Left forelimb (tissue), 1 donor: ENCODE measurements around the gene MSMB.
"Not testable (repeated sequence)": the region's sequence is repeated elsewhere in the genome, so short reads cannot be mapped to it uniquely, and the experiment has no call there.

Source experiments
- DNase-seq: peaks from one replicate; pipeline ENCODE4 v3.0.0-alpha.2; 2018; ENCODE audit warnings: low spot score

MSMB gene

DNA sequence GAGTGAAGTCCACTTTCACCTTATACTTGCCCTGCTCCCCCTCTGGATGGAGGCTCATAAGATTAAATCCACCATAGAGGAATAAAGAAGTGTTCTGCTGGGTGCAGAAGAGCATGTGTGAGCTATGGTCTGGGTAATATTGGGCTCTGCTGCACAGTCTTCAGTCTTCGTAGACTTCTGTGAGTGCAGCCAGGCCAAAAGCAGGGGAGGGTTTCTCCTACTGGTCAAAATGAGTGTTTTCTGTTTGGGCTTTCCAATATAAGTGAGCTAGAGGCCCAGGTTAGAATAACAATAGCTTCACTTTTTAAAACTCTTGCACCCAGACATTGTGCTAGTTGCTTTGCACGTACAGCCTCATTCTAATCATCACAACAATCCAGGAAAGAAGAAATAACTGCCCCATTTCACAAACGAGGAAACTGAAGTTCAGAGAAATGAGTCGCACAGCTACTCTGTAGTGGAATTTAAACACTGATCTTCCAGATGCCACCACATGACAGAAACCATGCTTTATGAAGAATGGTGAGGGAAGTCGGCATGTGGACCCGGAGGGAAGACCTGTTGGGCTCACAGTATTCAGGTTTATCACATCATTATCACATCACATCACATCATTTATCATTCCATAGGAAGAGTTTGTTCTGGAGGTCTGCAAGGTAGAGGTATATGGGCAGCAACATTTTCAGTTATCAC is 23.8 kb upstream of the MSMB start:
- no peak for DNase-seq

- no peak for DNase-seq
Measured at GRCh38 chr10:46068905-46069304, 22.8 kb upstream of the MSMB start.

DNA sequence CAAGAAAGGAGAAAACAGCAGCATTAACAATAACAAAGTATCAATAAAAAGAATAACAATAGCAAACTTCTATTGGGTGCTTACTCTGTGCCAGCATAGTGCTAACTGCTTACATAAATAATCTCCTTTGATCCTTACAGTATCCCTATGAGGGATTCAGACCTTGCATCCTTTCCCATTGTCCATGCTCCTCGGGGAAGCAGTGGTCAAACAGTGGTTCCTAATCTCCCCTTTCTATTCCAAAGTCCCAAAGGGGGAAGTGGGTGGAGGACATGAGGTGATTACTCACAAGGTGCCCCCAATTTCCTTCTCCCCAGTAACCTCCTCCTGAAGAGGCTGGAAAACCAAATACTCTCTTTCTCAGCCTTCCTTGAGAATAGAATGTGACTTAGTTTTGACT is 22.0 kb upstream of the MSMB start:
- DNase-seq, result no peak

GRCh38 chr10:46064269-46064817 is 18.3 kb upstream of the MSMB start:
- DNase-seq, result no peak

GRCh38 chr10:46062723-46063428 is 16.8 kb upstream of the MSMB start:
- DNase-seq, result no peak

GRCh38 chr10:46060706-46061105 is 14.6 kb upstream of the MSMB start:
- no peak for DNase-seq

- not testable (repeated sequence) for DNase-seq
Measured at GRCh38 chr10:46057927-46058326, 11.9 kb upstream of the MSMB start.

DNA sequence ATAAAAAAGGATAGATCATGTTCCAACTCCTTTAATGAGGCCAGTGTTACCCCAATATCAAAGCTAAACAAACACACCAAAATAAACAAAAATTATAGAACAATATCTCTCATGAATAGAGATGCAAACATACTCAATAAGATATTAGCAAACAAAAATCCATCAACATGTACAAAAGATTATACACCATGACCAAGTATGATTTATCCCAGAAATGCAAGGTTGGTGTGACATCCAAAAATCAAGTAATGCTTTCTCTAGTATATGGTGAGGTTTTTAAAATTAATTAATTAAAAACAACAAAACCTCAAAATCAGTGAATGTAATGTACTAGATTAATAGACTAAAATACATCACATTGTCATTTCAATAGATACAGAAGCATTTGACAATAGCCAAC is 11.0 kb upstream of the MSMB start:
- DNase-seq, result no peak

DNA sequence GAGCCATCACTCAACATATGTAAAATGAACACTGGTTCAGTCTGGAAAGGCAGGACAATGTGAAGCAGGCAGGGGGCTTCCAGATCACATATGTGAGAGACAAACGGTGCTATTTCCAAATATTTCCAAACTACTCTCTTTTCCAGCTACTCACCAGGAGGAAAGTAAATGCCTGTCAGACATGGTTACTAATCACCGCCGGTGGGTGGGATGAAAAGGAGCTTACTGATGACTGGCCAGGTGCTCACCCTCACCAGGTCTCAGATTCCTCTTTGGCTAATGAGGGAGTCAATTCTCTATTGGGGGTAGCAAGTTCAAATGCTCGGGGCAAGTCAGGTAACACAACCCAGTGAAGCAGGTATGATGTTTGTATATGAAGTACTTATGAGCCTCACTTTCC is 9.7 kb upstream of the MSMB start:
- no peak for DNase-seq

GRCh38 chr10:46053534-46054434 is 7.7 kb upstream of the MSMB start:
- DNase-seq, result no peak

DNA sequence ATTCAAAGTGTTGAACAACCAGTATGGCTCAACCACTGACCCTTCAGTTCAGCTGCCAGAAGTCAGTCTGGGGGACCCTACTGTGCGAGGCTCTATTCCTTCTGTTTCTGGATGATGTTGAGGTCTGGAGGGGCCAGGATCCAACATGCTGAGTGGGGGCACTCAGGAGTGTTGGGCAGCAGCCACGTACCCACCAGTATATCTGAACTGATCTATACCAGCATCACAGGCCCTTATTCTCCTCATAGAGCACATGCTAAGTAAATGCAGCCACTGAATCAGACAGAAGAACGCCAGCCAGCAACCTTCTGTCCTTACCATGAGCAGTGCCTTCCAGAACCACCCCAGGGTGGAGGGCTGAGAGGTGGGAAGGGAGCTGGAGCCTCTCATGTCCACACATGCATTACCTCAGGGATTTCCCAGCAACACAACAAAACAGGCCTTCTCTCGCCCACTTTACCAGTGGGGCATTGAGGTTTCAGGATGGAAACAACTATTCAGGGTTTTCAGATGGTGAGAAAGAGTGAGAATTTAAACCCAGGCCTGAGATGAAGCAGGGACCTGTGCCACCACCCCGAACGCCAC is 6.8 kb upstream of the MSMB start:
- no peak for DNase-seq

GRCh38 chr10:46052057-46052790 is 6.2 kb upstream of the MSMB start:
- no peak for DNase-seq

- DNase-seq, result no peak
Measured at GRCh38 chr10:46050941-46051623, 5.0 kb upstream of the MSMB start.

GRCh38 chr10:46049497-46049831 is 3.4 kb upstream of the MSMB start:
- DNase-seq, result not testable (repeated sequence)

- no peak for DNase-seq
Measured at GRCh38 chr10:46048152-46048551, 2.1 kb upstream of the MSMB start.

GRCh38 chr10:46042527-46042926 is 3.5 kb downstream of the MSMB start:
- no peak for DNase-seq

- DNase-seq, result no peak
Measured at GRCh38 chr10:46040004-46040403, 6.1 kb downstream of the MSMB start.

DNA sequence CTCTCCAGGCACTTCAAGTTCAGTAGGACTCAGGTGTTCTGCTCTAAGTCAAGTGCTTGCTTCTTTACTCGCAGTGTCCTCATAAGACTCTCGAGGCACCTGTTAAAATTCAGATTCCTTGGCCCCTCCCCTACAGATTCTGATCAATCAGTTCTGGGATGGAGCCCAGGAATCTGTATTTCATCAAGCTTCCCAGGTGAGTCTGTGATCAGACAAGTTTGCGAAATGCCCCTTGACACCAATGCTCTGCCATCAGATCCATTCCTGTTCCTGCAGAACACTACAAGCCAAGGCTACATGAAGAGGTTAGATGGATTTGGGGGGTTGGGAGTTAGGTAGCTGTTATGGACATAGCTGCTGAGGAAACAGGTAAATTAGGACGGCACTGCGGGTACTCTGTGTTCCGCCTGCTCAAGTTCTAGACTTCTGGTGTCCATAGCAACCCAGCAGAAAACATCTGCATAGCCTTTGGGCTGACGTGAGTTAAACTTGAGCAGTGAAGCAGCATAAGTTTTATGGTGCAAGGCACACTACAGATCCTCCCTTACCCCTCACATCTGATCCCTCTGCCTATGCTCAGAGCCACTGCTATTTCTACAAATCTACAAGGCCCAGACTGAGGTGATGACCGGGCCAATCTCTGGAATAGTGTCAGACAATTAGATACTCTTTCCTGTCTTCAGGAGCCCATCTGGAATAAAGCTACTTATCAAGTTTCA is 8.8 kb downstream of the MSMB start:
- DNase-seq, result no peak

DNA sequence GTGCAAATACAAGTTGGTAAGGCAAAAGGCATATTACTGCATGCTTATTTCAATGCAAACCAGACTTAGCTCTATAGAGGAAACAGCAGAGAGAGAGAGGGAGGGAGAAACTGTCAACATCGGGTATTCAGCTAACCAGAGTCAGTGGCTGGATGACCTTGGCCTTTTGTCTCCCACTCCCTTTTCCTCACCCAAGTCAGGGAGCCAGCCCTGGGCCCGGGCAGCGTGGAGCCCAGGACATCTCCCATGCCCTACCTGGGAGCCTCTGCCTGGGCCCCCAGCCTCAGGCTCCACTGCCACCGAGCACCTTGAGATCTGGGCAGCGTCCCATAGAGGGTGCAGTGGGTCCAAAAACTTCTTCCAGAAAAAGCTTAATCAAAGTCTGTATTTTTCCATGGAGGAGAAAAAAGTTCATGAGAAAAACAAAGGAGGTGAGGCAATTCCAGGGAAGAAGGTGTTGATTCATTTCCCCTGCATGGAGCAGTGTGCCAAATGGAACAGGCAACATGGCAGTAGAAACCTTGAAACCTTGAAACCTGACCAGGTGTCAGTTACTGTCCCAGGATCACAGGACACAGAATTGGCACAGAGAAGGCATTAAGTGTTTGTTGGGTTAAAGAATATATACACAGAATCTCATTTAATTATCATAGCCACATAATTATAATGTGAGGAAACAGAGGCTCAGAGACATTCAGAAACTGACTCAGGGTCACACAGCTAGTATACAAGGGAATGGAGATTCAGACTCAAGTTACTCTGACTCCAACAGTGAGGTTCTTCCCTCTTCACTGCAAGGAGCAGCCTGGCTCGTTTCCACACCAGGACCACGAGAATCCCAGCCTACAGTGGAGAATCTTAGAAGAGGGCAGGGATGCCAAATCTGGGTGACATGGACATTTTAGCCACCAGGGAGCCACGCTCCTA is 9.9 kb downstream of the MSMB start:
- no peak for DNase-seq
